Daoy (cell line): ENCODE measurements around the gene FXYD7. TPM values are rescaled to one million over a fixed set of nuclear protein-coding genes. Genes with fewer than 3 reads are reported as not detected.

ENCODE experiments used
- DNase-seq: peaks from one replicate; pipeline ENCODE4 v3.0.0-alpha.2; 2015; ENCODE audit warnings: low read depth
- total RNA-seq: library from RNA; depleted of rRNA; stranded (reverse); fragments of >200 nt; shearing (Covaris generic); gene quantifications from 2 replicates; pipeline ENCODE4 v1.2.3, GENCODE V29; 2014

FXYD7 gene
- total RNA-seq, 1 experiment from 2014 or later = 0.29 TPM

GRCh38 chr19:35110974-35111373 lies 32.1 kb upstream of the FXYD7 start:
- no peak for DNase-seq

- DNase-seq = no peak
These were observed 29.9 kb upstream of the FXYD7 start for GRCh38 chr19:35112995-35113688.

- DNase-seq = peak; percentile 63
These were observed 28.5 kb upstream of the FXYD7 start for GRCh38 chr19:35114353-35115176.

- DNase-seq = no peak
These were observed 27.7 kb upstream of the FXYD7 start, which contains the start of gene FXYD3 for GRCh38 chr19:35115177-35115951. Gene FXYD3 (plus strand): TSS chr19:35115823. CDS start chr19:35119377, 3,554 bp downstream.

GRCh38 chr19:35116072-35116801 lies 26.8 kb upstream of the FXYD7 start:
- DNase-seq = no peak

- no peak for DNase-seq
These were observed 25.9 kb upstream of the FXYD7 start for GRCh38 chr19:35117116-35117515.

- DNase-seq = no peak
These were observed 25.3 kb upstream of the FXYD7 start for GRCh38 chr19:35117799-35118198.

- DNase-seq = no peak
These were observed 24.6 kb upstream of the FXYD7 start for GRCh38 chr19:35118268-35119020.

- no peak for DNase-seq
These were observed 24.0 kb upstream of the FXYD7 start for GRCh38 chr19:35119091-35119490.

GRCh38 chr19:35119578-35120155 lies 23.4 kb upstream of the FXYD7 start:
- no peak for DNase-seq

GRCh38 chr19:35120492-35120891 lies 22.6 kb upstream of the FXYD7 start:
- DNase-seq = peak; percentile 84

- DNase-seq = peak; percentile 42
These were observed 22.2 kb upstream of the FXYD7 start for GRCh38 chr19:35120898-35121297.

GRCh38 chr19:35122687-35123551 lies 20.1 kb upstream of the FXYD7 start:
- DNase-seq = no peak

- peak; percentile 72 for DNase-seq
These were observed 19.5 kb upstream of the FXYD7 start for GRCh38 chr19:35123573-35123972.

GRCh38 chr19:35124098-35125060 lies 18.7 kb upstream of the FXYD7 start:
- DNase-seq = peak; percentile 96

GRCh38 chr19:35125270-35125717 lies 17.8 kb upstream of the FXYD7 start:
- DNase-seq = no peak

GRCh38 chr19:35125749-35126623 lies 17.1 kb upstream of the FXYD7 start:
- no peak for DNase-seq
